Ishikawa (cell line): ENCODE measurements around the gene GYPC.

ENCODE experiments used
- CEBPB ChIP-seq: IDR thresholded peaks from 2 replicates; pipeline ENCODE4 v1.6.1; 2012
- CREB1 ChIP-seq: IDR thresholded peaks from 2 replicates; pipeline ENCODE4 v1.6.1; 2012; ENCODE audit warnings: low read depth
- EGR1 ChIP-seq: IDR thresholded peaks from 2 replicates; pipeline ENCODE4 v1.6.1; 2012
- EP300 ChIP-seq: IDR thresholded peaks from 2 replicates; pipeline ENCODE4 v1.6.1; 2012; ENCODE audit warnings: borderline replicate concordance
- FOXM1 ChIP-seq: IDR thresholded peaks from 2 replicates; pipeline ENCODE4 v1.6.1; 2012; ENCODE audit warnings: low read depth, borderline replicate concordance
- MAX ChIP-seq: IDR thresholded peaks from 2 replicates; pipeline ENCODE4 v1.6.1; 2012
- NFIC ChIP-seq: IDR thresholded peaks from 2 replicates; pipeline ENCODE4 v1.6.1; 2012
- RAD21 ChIP-seq: IDR thresholded peaks from 2 replicates; pipeline ENCODE4 v1.6.1; 2012; ENCODE audit warnings: low read depth
- REST ChIP-seq: IDR thresholded peaks from 2 replicates; pipeline ENCODE4 v1.6.1; 2012; ENCODE audit warnings: low read depth, mild to moderate bottlenecking
- TAF1 ChIP-seq: IDR thresholded peaks from 2 replicates; pipeline ENCODE4 v1.6.1; 2012; ENCODE audit warnings: low read depth, mild to moderate bottlenecking
- TCF12 ChIP-seq: IDR thresholded peaks from 2 replicates; pipeline ENCODE4 v1.6.1; 2012; ENCODE audit warnings: low read depth
- TEAD4 ChIP-seq: IDR thresholded peaks from 2 replicates; pipeline ENCODE4 v1.6.1; 2012
- USF1 ChIP-seq: IDR thresholded peaks from 2 replicates; pipeline ENCODE4 v1.6.1; 2012
- YY1 ChIP-seq: IDR thresholded peaks from 2 replicates; pipeline ENCODE4 v1.6.1; 2012; ENCODE audit warnings: low read depth
- ZBTB7A ChIP-seq: IDR thresholded peaks from 2 replicates; pipeline ENCODE4 v1.6.1; 2012; ENCODE audit warnings: low read depth

Gene GYPC

GRCh38 chr2:126715576-126716406 lies 59.8 kb downstream of the GYPC start:
- no peak for TF ChIP-seq EP300
- no peak for TF ChIP-seq ZBTB7A
- TF ChIP-seq NFIC, result no peak

- TF ChIP-seq EGR1 (no peak), CEBPB (no peak), TCF12 (no peak), TEAD4 (no peak), USF1 (no peak), FOXM1 (no peak), REST (no peak)
These were observed 62.0 kb downstream of the GYPC start for GRCh38 chr2:126717928-126718327.

- no peak for TF ChIP-seq TAF1
- TF ChIP-seq RAD21, result no peak
These were observed 63.4 kb downstream of the GYPC start for GRCh38 chr2:126719191-126719832.

GRCh38 chr2:126719833-126720351 lies 63.9 kb downstream of the GYPC start:
- TF ChIP-seq TEAD4, result no peak
- TF ChIP-seq FOXM1, result no peak
- no peak for TF ChIP-seq CREB1
- no peak for TF ChIP-seq MAX
- no peak for TF ChIP-seq YY1
- TF ChIP-seq EGR1, result no peak
- no peak for TF ChIP-seq CEBPB
- no peak for TF ChIP-seq REST
- no peak for TF ChIP-seq EP300
- no peak for TF ChIP-seq TCF12
- no peak for TF ChIP-seq USF1
- TF ChIP-seq ZBTB7A, result no peak
- no peak for TF ChIP-seq RAD21
- no peak for TF ChIP-seq TAF1

- TF ChIP-seq FOXM1 (no peak), USF1 (no peak), CEBPB (no peak), NFIC (no peak), EGR1 (no peak), TAF1 (no peak), ZBTB7A (no peak), TCF12 (no peak), CREB1 (no peak), EP300 (no peak)
These were observed 64.7 kb downstream of the GYPC start for GRCh38 chr2:126720638-126721037.

DNA sequence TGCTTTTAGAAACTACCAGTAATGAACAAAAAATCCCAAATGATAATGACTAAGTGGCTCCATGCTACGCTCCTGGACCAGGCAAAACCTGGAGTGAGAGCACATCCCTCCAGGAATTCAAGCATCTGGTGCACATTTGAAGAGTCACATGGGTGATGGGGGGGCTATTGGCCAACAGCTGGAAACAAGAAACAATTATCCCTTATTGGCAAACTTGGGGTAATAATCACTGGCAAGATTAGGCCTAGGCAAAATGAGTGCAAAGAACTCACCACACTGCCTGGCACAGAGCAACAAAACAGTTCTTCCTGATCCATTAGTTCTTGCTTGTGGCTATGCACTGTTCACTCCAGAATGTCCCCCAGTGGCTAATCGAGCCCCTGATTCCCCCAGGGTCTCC lies 66.1 kb downstream of the GYPC start:
- TF ChIP-seq MAX, result no peak
- no peak for TF ChIP-seq FOXM1
- no peak for TF ChIP-seq EGR1
- no peak for TF ChIP-seq TEAD4
- TF ChIP-seq CREB1, result no peak
- TF ChIP-seq TAF1, result no peak
- TF ChIP-seq USF1, result no peak
- no peak for TF ChIP-seq ZBTB7A
- TF ChIP-seq REST, result no peak
- no peak for TF ChIP-seq NFIC
- TF ChIP-seq TCF12, result no peak
- TF ChIP-seq YY1, result no peak
- no peak for TF ChIP-seq CEBPB
